HCT116 (cell line): ENCODE results near the gene ABCB1. TPM values are rescaled to one million over a fixed set of nuclear protein-coding genes. Genes with fewer than 3 reads are reported as not detected.

Experiments used
- ATAC-seq: fragments of 200-7000 bp; cut with Tn5 transposase; 2 replicates; pipeline ENCODE4 v1.9.1; 2020; ENCODE audit warnings: mild to moderate bottlenecking, moderate library complexity
- BruUV-seq: library from RNA; stranded (reverse); fragments of 400-500 nt; replicated peaks from 2 replicates; lab custom pipeline; 2021; lab: Mats Ljungman, UMichigan
- CTCF ChIA-PET: fragments of 300-600 bp; sonication (Branson Sonifier 250); formaldehyde crosslinking; loops from one replicate; lab custom pipeline; 2021; ENCODE audit warnings: antibody characterized with exemption; lab: Charles Lee
- POLR2A ChIA-PET: fragments of 300-600, 350-600 bp; sonication (Branson Sonifier 250); formaldehyde crosslinking; loops from one replicate; lab custom pipeline; 2021; ENCODE audit warnings: antibody characterized with exemption; lab: Charles Lee
- RAD21 ChIA-PET, 2 experiments: fragments of 300-600 bp; sonication (Branson Sonifier 250); formaldehyde crosslinking; loops; one replicate each; lab custom pipeline; 2023; ENCODE audit warnings: low total read pairs in 2 of 2; ENCODE audit not compliant: uncharacterized antibody in 2 of 2, unreplicated experiment in 2 of 2, low non-redundant PET in 1 of 2; lab: Charles Lee
- DNase-seq: peaks from one replicate; pipeline ENCODE4 v3.0.0-alpha.2; 2010; ENCODE audit warnings: low read depth, low spot score
- H2AFZ ChIP-seq: fragments of 200-600 bp; shearing (Covaris generic), sonication (generic); 2 replicates; pipeline ENCODE4 v1.6.1; 2017; ENCODE audit warnings: low read depth, mixed run types, mixed read lengths, antibody characterized with exemption, low read length; ENCODE audit not compliant: poor library complexity, severe bottlenecking
- H3K27ac ChIP-seq: 2 replicates; pipeline ENCODE4 v1.5.1; 2012; ENCODE audit warnings: low read depth, low read length
- H3K27me3 ChIP-seq: fragments of 200-600 bp; sonication (generic); 2 replicates; pipeline ENCODE4 v1.6.1; 2016; ENCODE audit warnings: mixed run types, low read length, mixed read lengths; ENCODE audit not compliant: insufficient read depth
- H3K36me3 ChIP-seq, 2 experiments: fragments of 200-500 bp in 1 of 2; fragments of 200-600 bp in 1 of 2; sonication (Bioruptor generic) in 1 of 2; sonication (generic) in 1 of 2; 2 replicates each; pipeline versions ENCODE4 v1.5.1 to v1.6.1; 2014 to 2016; ENCODE audit warnings: low read length in 2 of 2, inconsistent platforms in 1 of 2, mixed read lengths in 1 of 2, mixed run types in 1 of 2; ENCODE audit not compliant: insufficient read depth in 2 of 2, control insufficient read depth in 1 of 2
- H3K4me1 ChIP-seq, 2 experiments: fragments of 200-600 bp in 1 of 2; sonication (generic) in 1 of 2; 2 replicates each; pipeline versions ENCODE4 v1.5.1 to v1.6.1; 2012 to 2017; ENCODE audit warnings: low read length in 2 of 2, inconsistent platforms in 1 of 2, mild to moderate bottlenecking in 1 of 2, mixed read lengths in 1 of 2, mixed run types in 1 of 2, moderate library complexity in 1 of 2; ENCODE audit not compliant: insufficient read depth in 2 of 2, control insufficient read depth in 1 of 2
- H3K4me2 ChIP-seq: fragments of 200-600 bp; sonication (generic); 2 replicates; pipeline ENCODE4 v1.6.1; 2017; ENCODE audit warnings: mixed run types, low read length, mixed read lengths
- H3K4me3 ChIP-seq, 2 experiments: fragments of 200-600 bp in 1 of 2; sonication (generic) in 1 of 2; replicated peaks in 1 of 2; 2 replicates each; pipeline ENCODE4 v1.5.1; 2011 to 2016; ENCODE audit warnings: low read length in 2 of 2, control low read depth in 1 of 2, low read depth in 1 of 2, mild to moderate bottlenecking in 1 of 2, mixed read lengths in 1 of 2, mixed run types in 1 of 2
- H3K79me2 ChIP-seq: fragments of 200-600 bp; sonication (generic); 2 replicates; pipeline ENCODE4 v1.6.1; 2017; ENCODE audit warnings: mild to moderate bottlenecking, mixed run types, low read length, moderate library complexity, mixed read lengths; ENCODE audit not compliant: insufficient read depth
- H3K9ac ChIP-seq: fragments of 200-600 bp; sonication (generic); 2 replicates; pipeline ENCODE4 v1.6.1; 2016; ENCODE audit warnings: low read length, mixed read lengths
- H3K9me2 ChIP-seq: fragments of 200-600 bp; sonication (generic), shearing (Covaris generic); 2 replicates; pipeline ENCODE4 v1.6.1; 2017; ENCODE audit warnings: mixed run types, mild to moderate bottlenecking, moderate library complexity; ENCODE audit not compliant: insufficient read depth
- H3K9me3 ChIP-seq, 2 experiments: fragments of 200-500 bp in 1 of 2; fragments of 200-600 bp in 1 of 2; sonication (Bioruptor generic) in 1 of 2; sonication (generic) in 1 of 2; 2 replicates each; pipeline ENCODE4 v1.6.1; 2014 to 2017; ENCODE audit warnings: low read length in 2 of 2, mixed read lengths in 2 of 2, inconsistent platforms in 1 of 2, low read depth in 1 of 2, mild to moderate bottlenecking in 1 of 2, mixed run types in 1 of 2, moderate library complexity in 1 of 2; ENCODE audit not compliant: control insufficient read depth in 1 of 2, insufficient read depth in 1 of 2
- H4K20me1 ChIP-seq: fragments of 200-600 bp; sonication (generic), shearing (Covaris generic); 2 replicates; pipeline ENCODE4 v1.6.1; 2017; ENCODE audit warnings: mixed run types, mild to moderate bottlenecking, moderate library complexity; ENCODE audit not compliant: insufficient read depth
- CBX3 ChIP-seq: IDR thresholded peaks from 2 replicates; pipeline ENCODE4 v1.6.1; 2012; ENCODE audit warnings: low read depth
- CEBPB ChIP-seq: IDR thresholded peaks from 2 replicates; pipeline ENCODE4 v1.6.1; 2012; ENCODE audit warnings: low read depth
- EGR1 ChIP-seq: IDR thresholded peaks from 2 replicates; pipeline ENCODE4 v1.6.1; 2012; ENCODE audit warnings: low read depth
- ELF1 ChIP-seq: IDR thresholded peaks from 2 replicates; pipeline ENCODE4 v1.6.1; 2012; ENCODE audit warnings: low read depth, borderline replicate concordance
- JUND ChIP-seq: IDR thresholded peaks from 2 replicates; pipeline ENCODE4 v1.6.1; 2012
- POLR2A ChIP-seq: IDR thresholded peaks from 2 replicates; pipeline ENCODE4 v1.7.0; 2011; ENCODE audit warnings: borderline replicate concordance; ENCODE audit not compliant: insufficient read depth, insufficient read length; ENCODE audit errors: extremely low read depth
- POLR2AphosphoS5 ChIP-seq: IDR thresholded peaks from 2 replicates; pipeline ENCODE4 v1.6.1; 2011; ENCODE audit warnings: mild to moderate bottlenecking, low read depth, low read length, moderate library complexity
- RAD21 ChIP-seq: IDR thresholded peaks from 2 replicates; pipeline ENCODE4 v1.6.1; 2012; ENCODE audit warnings: low read depth, mild to moderate bottlenecking
- SIN3A ChIP-seq: IDR thresholded peaks from 2 replicates; pipeline ENCODE4 v1.6.1; 2012; ENCODE audit warnings: low read depth
- SP1 ChIP-seq: IDR thresholded peaks from 2 replicates; pipeline ENCODE4 v1.6.1; 2012; ENCODE audit warnings: low read depth
- SRF ChIP-seq: IDR thresholded peaks from 2 replicates; pipeline ENCODE4 v1.6.1; 2012; ENCODE audit warnings: low read depth
- YY1 ChIP-seq: IDR thresholded peaks from 2 replicates; pipeline ENCODE4 v1.6.1; 2011; ENCODE audit warnings: low read length, low read depth, moderate library complexity, mild to moderate bottlenecking; ENCODE audit not compliant: insufficient replicate concordance; ENCODE audit errors: extremely low read depth
- ZFX ChIP-seq: fragments of 450-650 bp; IDR thresholded peaks from 2 replicates; pipeline ENCODE4 v1.6.1; 2017
- ZNF274 ChIP-seq: fragments of 200-500 bp; sonication (Bioruptor generic); IDR thresholded peaks from 2 replicates; pipeline ENCODE4 v1.6.1; 2014; ENCODE audit warnings: mild to moderate bottlenecking, low read depth, low read length, inconsistent platforms
- intact Hi-C: fragments of 100-400 bp; cut with micrococcal nuclease; formaldehyde crosslinking; loops from 2 replicates; pipeline ENCODE4 v1.10.0; 2022
- total RNA-seq: library from RNA; stranded (reverse); gene quantifications from one replicate; pipeline ENCODE4 v1.2.1, GENCODE V29; 2021; ENCODE audit not compliant: unreplicated experiment
- TF ChIP-seq, protein P1 (sequence below): IDR thresholded peaks from 2 replicates; pipeline ENCODE4 v1.6.1; 2012
- TF ChIP-seq, protein P2 (sequence below): IDR thresholded peaks from 2 replicates; pipeline ENCODE4 v1.6.1; 2011; ENCODE audit warnings: mild to moderate bottlenecking, low read length, moderate library complexity; ENCODE audit not compliant: insufficient replicate concordance; ENCODE audit errors: extremely low read depth
- TF ChIP-seq, protein P3 (sequence below), 3 experiments: fragments of 200-600 bp in 1 of 3; sonication (generic) in 1 of 3; IDR thresholded peaks in 2 of 3; conservative IDR thresholded peaks in 1 of 3; 2 replicates each; pipeline ENCODE4 v1.5.1; 2012 to 2017; ENCODE audit warnings: low read depth in 2 of 3, low read length in 2 of 3, antibody characterized with exemption in 1 of 3, borderline replicate concordance in 1 of 3, control low read depth in 1 of 3, mild to moderate bottlenecking in 1 of 3, mixed read lengths in 1 of 3, mixed run types in 1 of 3, moderate library complexity in 1 of 3; ENCODE audit not compliant: insufficient read depth in 1 of 3
- TF ChIP-seq, protein P4 (sequence below): IDR thresholded peaks from 2 replicates; pipeline ENCODE4 v1.6.1; 2012; ENCODE audit warnings: low read depth

Gene ABCB1
- total RNA-seq, 1 experiment from 2014 or later: 1.8 TPM

DNA sequence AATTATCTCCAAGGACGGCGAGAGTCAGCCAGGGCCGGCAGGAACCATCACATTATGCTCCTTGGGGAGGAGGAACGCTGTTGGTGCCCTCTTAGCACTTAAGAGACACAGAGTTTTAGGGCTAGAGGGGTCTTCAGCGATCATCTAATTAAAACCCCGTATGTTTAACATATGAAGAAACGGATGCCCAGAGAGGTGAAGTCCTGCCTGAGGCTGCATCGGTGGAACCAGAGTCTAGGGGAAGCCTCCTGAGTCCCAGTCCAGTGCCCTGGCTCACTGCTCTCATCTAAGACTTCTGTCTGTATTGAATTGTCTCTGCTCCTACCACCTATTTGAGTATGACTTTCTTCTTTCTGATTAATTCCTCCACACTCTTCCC is 124.5 kb downstream of the ABCB1 start:
- Histone ChIP-seq H3K9me2 (no peaks in the 10 kb centered on the region), H3K9ac (no peak overlapping the region), H3K4me1 (no peaks in the 10 kb centered on the region)
- CTCF ChIA-PET: no interaction called here
- BruUV-seq: no TSS peak
- RAD21 ChIA-PET: no interaction called here
- DNase-seq: no peak
- no peak for TF ChIP-seq POLR2A
- TF ChIP-seq SP1: no peak
- TF ChIP-seq ZFX: no peak
- TF ChIP-seq CBX3: no peak
- no peak for TF ChIP-seq SRF
- no peak for TF ChIP-seq POLR2AphosphoS5
- TF ChIP-seq YY1: no peak
- TF ChIP-seq SIN3A: no peak
- TF ChIP-seq, protein P1, sequence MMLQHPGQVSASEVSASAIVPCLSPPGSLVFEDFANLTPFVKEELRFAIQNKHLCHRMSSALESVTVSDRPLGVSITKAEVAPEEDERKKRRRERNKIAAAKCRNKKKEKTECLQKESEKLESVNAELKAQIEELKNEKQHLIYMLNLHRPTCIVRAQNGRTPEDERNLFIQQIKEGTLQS: no peak
- no peak for TF ChIP-seq EGR1
- no peak for TF ChIP-seq CEBPB
- TF ChIP-seq, protein P2, sequence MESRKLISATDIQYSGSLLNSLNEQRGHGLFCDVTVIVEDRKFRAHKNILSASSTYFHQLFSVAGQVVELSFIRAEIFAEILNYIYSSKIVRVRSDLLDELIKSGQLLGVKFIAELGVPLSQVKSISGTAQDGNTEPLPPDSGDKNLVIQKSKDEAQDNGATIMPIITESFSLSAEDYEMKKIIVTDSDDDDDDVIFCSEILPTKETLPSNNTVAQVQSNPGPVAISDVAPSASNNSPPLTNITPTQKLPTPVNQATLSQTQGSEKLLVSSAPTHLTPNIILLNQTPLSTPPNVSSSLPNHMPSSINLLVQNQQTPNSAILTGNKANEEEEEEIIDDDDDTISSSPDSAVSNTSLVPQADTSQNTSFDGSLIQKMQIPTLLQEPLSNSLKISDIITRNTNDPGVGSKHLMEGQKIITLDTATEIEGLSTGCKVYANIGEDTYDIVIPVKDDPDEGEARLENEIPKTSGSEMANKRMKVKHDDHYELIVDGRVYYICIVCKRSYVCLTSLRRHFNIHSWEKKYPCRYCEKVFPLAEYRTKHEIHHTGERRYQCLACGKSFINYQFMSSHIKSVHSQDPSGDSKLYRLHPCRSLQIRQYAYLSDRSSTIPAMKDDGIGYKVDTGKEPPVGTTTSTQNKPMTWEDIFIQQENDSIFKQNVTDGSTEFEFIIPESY: no peak
- TF ChIP-seq, protein P3, sequence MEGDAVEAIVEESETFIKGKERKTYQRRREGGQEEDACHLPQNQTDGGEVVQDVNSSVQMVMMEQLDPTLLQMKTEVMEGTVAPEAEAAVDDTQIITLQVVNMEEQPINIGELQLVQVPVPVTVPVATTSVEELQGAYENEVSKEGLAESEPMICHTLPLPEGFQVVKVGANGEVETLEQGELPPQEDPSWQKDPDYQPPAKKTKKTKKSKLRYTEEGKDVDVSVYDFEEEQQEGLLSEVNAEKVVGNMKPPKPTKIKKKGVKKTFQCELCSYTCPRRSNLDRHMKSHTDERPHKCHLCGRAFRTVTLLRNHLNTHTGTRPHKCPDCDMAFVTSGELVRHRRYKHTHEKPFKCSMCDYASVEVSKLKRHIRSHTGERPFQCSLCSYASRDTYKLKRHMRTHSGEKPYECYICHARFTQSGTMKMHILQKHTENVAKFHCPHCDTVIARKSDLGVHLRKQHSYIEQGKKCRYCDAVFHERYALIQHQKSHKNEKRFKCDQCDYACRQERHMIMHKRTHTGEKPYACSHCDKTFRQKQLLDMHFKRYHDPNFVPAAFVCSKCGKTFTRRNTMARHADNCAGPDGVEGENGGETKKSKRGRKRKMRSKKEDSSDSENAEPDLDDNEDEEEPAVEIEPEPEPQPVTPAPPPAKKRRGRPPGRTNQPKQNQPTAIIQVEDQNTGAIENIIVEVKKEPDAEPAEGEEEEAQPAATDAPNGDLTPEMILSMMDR (IDR thresholded peaks at IDR 0.05 in 2 of 3, conservative IDR thresholded peaks at IDR 0.05 in 1 of 3; ENCODE audit: borderline replicate concordance in 1 of 3, insufficient read depth in 1 of 3, low read depth in 2 of 3, low read length in 2 of 3): no peak
- no peak for TF ChIP-seq RAD21
- TF ChIP-seq, protein P4, sequence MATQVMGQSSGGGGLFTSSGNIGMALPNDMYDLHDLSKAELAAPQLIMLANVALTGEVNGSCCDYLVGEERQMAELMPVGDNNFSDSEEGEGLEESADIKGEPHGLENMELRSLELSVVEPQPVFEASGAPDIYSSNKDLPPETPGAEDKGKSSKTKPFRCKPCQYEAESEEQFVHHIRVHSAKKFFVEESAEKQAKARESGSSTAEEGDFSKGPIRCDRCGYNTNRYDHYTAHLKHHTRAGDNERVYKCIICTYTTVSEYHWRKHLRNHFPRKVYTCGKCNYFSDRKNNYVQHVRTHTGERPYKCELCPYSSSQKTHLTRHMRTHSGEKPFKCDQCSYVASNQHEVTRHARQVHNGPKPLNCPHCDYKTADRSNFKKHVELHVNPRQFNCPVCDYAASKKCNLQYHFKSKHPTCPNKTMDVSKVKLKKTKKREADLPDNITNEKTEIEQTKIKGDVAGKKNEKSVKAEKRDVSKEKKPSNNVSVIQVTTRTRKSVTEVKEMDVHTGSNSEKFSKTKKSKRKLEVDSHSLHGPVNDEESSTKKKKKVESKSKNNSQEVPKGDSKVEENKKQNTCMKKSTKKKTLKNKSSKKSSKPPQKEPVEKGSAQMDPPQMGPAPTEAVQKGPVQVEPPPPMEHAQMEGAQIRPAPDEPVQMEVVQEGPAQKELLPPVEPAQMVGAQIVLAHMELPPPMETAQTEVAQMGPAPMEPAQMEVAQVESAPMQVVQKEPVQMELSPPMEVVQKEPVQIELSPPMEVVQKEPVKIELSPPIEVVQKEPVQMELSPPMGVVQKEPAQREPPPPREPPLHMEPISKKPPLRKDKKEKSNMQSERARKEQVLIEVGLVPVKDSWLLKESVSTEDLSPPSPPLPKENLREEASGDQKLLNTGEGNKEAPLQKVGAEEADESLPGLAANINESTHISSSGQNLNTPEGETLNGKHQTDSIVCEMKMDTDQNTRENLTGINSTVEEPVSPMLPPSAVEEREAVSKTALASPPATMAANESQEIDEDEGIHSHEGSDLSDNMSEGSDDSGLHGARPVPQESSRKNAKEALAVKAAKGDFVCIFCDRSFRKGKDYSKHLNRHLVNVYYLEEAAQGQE: no peak
- no peak for TF ChIP-seq ZNF274
- no peak for TF ChIP-seq ELF1
- no peak for TF ChIP-seq JUND
- TF ChIP-seq, all 23 proteins: peak for 0
- Histone ChIP-seq H3K9me3 (no peaks in the 10 kb centered on the region), H3K4me3 (no peak overlapping the region), H3K27me3 (no peaks in the 10 kb centered on the region), H2AFZ (no peak overlapping the region), H4K20me1 (no peaks in the 10 kb centered on the region), H3K4me2 (no peak overlapping the region), H3K36me3 (no peaks in the 10 kb centered on the region), H3K27ac (no peak overlapping the region), H3K79me2 (no peaks in the 10 kb centered on the region)
- POLR2A ChIA-PET: no interaction called here
- intact Hi-C loops: no loop called here
- no peak for ATAC-seq
